HepG2 (cell line): ENCODE results near the gene DLL3. TPM values are rescaled to one million over a fixed set of nuclear protein-coding genes. Genes with fewer than 3 reads are reported as not detected.
A peak's percentile ranks its signal among the peaks of the same experiment; 100 is the strongest.

Experiments used
- ISL2 ChIP-seq: sonication (generic); formaldehyde crosslinking; IDR thresholded peaks from 2 replicates; pipeline ENCODE4 v1.5.0; 2020; ENCODE audit warnings: missing genetic modification reagents
- SIX1 ChIP-seq: sonication (generic); formaldehyde crosslinking; IDR thresholded peaks from 2 replicates; pipeline ENCODE4 v1.4.0; 2020; ENCODE audit warnings: missing genetic modification reagents, borderline replicate concordance
- SOX5 ChIP-seq: IDR thresholded peaks from 2 replicates; pipeline ENCODE4 v1.6.1; 2016; ENCODE audit warnings: borderline replicate concordance
- SRSF1 ChIP-seq: fragments of 200-400 bp; formaldehyde crosslinking; optimal IDR thresholded peaks from 2 replicates; pipeline ENCODE3; 2017; ENCODE audit warnings: mild to moderate bottlenecking, low read depth, low read length, moderate library complexity
- TCF7L2 ChIP-seq: IDR thresholded peaks from 2 replicates; pipeline ENCODE4 v1.6.1; 2011; ENCODE audit warnings: mild to moderate bottlenecking, low read depth, low read length, moderate library complexity
- ZIK1 ChIP-seq: sonication (generic); formaldehyde crosslinking; IDR thresholded peaks from 2 replicates; pipeline ENCODE4 v1.5.0; 2020; ENCODE audit warnings: mild to moderate bottlenecking, low read depth, missing genetic modification reagents, borderline replicate concordance
- ZMYM2 ChIP-seq: sonication (generic); formaldehyde crosslinking; IDR thresholded peaks from 2 replicates; pipeline ENCODE4 v1.8.0; 2022; ENCODE audit warnings: mild to moderate bottlenecking, missing genetic modification reagents
- ZNF350 ChIP-seq: sonication (generic); formaldehyde crosslinking; IDR thresholded peaks from 2 replicates; pipeline ENCODE4 v1.4.0; 2020; ENCODE audit warnings: mild to moderate bottlenecking, low read depth, missing genetic modification reagents, borderline replicate concordance
- ZNF598 ChIP-seq: sonication (generic); formaldehyde crosslinking; IDR thresholded peaks from 2 replicates; pipeline ENCODE4 v1.5.1; 2020; ENCODE audit warnings: mild to moderate bottlenecking, missing genetic modification reagents, borderline replicate concordance
- ZNF644 ChIP-seq: IDR thresholded peaks from 2 replicates; pipeline ENCODE4 v1.6.1; 2016; ENCODE audit warnings: low read depth
- ZSCAN29 ChIP-seq: sonication (generic); formaldehyde crosslinking; conservative IDR thresholded peaks from 2 replicates; pipeline ENCODE4 v1.4.0; 2020; ENCODE audit warnings: mild to moderate bottlenecking, missing genetic modification reagents
- polyA plus RNA-seq, 8 experiments: library from polyadenylated mRNA; depleted of rRNA in 3 of 8; stranded (reverse) in 7 of 8; unstranded in 1 of 8; fragments of >200 nt; fragmentation: Illumina TruSeq in 4 of 8; extraction: Trizol in 4 of 8; gene quantifications; 2 replicates each; pipeline versions ENCODE4 v1.2.1 to v1.2.3, GENCODE V29; 2011 to 2016; ENCODE audit warnings: low read depth in 4 of 8, missing spikeins in 1 of 8, mixed read lengths in 1 of 8; ENCODE audit not compliant: insufficient read depth in 1 of 8
- total RNA-seq, 5 experiments: library from RNA; depleted of rRNA; stranded (reverse); fragments of >200 nt; fragmentation: Illumina TruSeq; extraction: Trizol; gene quantifications; 2 replicates each; pipeline ENCODE4 v1.2.3, GENCODE V29; 2016; ENCODE audit warnings: low read depth in 1 of 5
- TF ChIP-seq, protein P1 (sequence below), 2 experiments: fragments of 450-650 bp in 1 of 2; sonication (generic) in 1 of 2; formaldehyde crosslinking in 1 of 2; IDR thresholded peaks; 2 replicates each; pipeline versions ENCODE4 v1.6.1 to v1.8.0; 2016 to 2022; ENCODE audit warnings: antibody characterized with exemption in 1 of 2, mild to moderate bottlenecking in 1 of 2, missing genetic modification reagents in 1 of 2
- TF ChIP-seq, protein P2 (sequence below): sonication (generic); formaldehyde crosslinking; IDR thresholded peaks from 2 replicates; pipeline ENCODE4 v1.4.0; 2020; ENCODE audit warnings: mild to moderate bottlenecking, missing genetic modification reagents

DLL3 gene
- total and polyA plus RNA-seq, 2 of the 13 experiments (the other 11 are each of a cell fraction or from before 2014, with no cell fraction given): 0.35 to 0.55 TPM

DNA sequence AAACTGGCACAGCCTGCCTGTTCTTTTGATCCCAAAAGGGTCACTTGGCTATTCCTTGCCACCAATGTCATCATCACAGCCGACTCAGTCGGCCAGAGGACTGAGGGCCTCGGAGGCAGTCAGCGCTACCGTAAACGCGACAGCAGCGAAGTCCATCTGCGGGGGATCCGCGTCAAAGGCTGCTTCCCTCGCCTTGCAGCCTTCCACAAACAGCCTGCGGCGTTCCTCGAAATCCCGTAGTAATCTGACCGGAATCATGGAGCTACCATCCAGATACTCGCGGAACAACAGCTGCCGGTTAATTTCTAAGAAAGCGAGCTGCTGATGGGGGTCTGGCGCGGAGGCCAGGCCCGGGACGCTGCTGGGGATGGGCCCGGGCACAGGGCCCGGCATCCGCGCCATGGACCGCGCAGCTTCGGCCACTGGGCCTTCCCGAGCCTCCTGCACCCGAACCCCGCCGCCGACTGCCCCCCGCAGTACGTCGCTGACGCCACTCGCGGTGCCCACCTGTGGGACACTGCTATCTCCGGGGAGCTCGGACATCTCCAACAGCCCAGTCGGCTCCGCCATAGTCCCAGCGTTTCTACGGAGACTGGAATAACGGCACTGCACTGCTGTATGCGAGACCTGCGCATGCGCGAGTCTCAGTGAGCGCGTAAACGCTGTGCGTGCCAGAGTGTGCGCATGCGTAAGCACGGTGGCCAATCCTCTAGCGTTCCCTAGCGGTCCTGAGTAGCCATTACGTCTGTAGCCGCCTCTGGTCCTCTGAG, 33.7 kb downstream of the DLL3 start, which contains the start of gene EID2B (continued):
- TF ChIP-seq ZNF350 (no peak; the same call in 1 of the 2 replicates), TCF7L2 (no peak), ZIK1 (CRISPR knock-in tag) (0 out of 2 replicates have a peak, but pooled peaks have one; percentile 47), SRSF1 (no peak), ISL2 (0 out of 2 replicates have a peak, but pooled peaks have one; percentile 22), ZSCAN29 (CRISPR knock-in tag) (peak; percentile 72; the same call in 1 of the 2 replicates), SOX5 (0 out of 2 replicates have a peak, but pooled peaks have one; percentile 15), ZMYM2 (no peak), ZNF598 (peak; percentile 80; the same call in 1 of the 2 replicates), SIX1 (CRISPR knock-in tag) (no peak), ZNF644 (CRISPR knock-in tag) (no peak)
- TF ChIP-seq, protein P1, sequence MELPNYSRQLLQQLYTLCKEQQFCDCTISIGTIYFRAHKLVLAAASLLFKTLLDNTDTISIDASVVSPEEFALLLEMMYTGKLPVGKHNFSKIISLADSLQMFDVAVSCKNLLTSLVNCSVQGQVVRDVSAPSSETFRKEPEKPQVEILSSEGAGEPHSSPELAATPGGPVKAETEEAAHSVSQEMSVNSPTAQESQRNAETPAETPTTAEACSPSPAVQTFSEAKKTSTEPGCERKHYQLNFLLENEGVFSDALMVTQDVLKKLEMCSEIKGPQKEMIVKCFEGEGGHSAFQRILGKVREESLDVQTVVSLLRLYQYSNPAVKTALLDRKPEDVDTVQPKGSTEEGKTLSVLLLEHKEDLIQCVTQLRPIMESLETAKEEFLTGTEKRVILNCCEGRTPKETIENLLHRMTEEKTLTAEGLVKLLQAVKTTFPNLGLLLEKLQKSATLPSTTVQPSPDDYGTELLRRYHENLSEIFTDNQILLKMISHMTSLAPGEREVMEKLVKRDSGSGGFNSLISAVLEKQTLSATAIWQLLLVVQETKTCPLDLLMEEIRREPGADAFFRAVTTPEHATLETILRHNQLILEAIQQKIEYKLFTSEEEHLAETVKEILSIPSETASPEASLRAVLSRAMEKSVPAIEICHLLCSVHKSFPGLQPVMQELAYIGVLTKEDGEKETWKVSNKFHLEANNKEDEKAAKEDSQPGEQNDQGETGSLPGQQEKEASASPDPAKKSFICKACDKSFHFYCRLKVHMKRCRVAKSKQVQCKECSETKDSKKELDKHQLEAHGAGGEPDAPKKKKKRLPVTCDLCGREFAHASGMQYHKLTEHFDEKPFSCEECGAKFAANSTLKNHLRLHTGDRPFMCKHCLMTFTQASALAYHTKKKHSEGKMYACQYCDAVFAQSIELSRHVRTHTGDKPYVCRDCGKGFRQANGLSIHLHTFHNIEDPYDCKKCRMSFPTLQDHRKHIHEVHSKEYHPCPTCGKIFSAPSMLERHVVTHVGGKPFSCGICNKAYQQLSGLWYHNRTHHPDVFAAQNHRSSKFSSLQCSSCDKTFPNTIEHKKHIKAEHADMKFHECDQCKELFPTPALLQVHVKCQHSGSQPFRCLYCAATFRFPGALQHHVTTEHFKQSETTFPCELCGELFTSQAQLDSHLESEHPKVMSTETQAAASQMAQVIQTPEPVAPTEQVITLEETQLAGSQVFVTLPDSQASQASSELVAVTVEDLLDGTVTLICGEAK (IDR thresholded peaks at IDR 0.05): no peak
- TF ChIP-seq, protein P1 (CRISPR knock-in tag; IDR thresholded peaks at IDR 0.05): no peak
- TF ChIP-seq, protein P2, sequence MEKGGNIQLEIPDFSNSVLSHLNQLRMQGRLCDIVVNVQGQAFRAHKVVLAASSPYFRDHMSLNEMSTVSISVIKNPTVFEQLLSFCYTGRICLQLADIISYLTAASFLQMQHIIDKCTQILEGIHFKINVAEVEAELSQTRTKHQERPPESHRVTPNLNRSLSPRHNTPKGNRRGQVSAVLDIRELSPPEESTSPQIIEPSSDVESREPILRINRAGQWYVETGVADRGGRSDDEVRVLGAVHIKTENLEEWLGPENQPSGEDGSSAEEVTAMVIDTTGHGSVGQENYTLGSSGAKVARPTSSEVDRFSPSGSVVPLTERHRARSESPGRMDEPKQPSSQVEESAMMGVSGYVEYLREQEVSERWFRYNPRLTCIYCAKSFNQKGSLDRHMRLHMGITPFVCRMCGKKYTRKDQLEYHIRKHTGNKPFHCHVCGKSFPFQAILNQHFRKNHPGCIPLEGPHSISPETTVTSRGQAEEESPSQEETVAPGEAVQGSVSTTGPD (CRISPR knock-in tag): no peak
